ENCODE measurements around the gene USP3. TPM values are rescaled to one million over a fixed set of nuclear protein-coding genes. Genes with fewer than 3 reads are reported as not detected.

The USP3 gene
- total and polyA plus RNA-seq, 2 of the 13 experiments (the other 11 are each of a cell fraction or from before 2014, with no cell fraction given) = 14.3 to 61.2 TPM

DNA sequence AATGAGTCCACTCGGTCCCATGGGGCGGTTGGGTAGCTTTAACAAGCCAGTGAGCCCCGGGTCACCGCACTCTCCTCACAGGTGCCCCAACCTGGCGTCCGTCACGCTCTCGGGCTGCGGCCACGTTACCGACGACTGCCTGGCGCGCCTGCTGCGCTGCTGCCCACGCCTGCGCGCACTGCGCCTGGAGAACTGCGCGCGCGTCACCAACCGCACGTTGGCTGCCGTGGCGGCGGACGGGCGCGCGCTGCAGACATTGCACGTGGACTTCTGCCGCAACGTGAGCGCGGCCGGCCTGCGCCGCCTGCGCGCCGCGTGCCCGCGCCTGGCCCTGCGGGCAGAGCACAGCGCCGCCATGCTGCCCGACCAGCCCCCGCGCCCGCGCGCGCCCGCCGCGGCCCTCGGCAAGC is 96.2 kb downstream of the USP3 start (continued):
- peak; percentile 55; the same call in 1 of the 2 replicates for TF ChIP-seq FOXO1 (CRISPR knock-in tag; IDR thresholded peaks at IDR 0.05)
- TF ChIP-seq ZIK1 (CRISPR knock-in tag; IDR thresholded peaks at IDR 0.05; ENCODE audit: borderline replicate concordance, low read depth) = no peak
- peak; percentile 69 for TF ChIP-seq GATAD1 (CRISPR knock-in tag; IDR thresholded peaks at IDR 0.05)
- peak; percentile 23; the same call in 1 of the 2 replicates for TF ChIP-seq HDAC2 (CRISPR knock-in tag; IDR thresholded peaks at IDR 0.05)
- TF ChIP-seq ZNF879 (CRISPR knock-in tag; IDR thresholded peaks at IDR 0.05) = peak; percentile 88; the same call in 1 of the 2 replicates
- TF ChIP-seq EHMT2 (IDR thresholded peaks at IDR 0.05; ENCODE audit: borderline replicate concordance, low read depth, low read length) = no peak
- no peak for TF ChIP-seq ARHGAP35 (CRISPR knock-in tag; IDR thresholded peaks at IDR 0.05; ENCODE audit: borderline replicate concordance)
- TF ChIP-seq, protein P1, sequence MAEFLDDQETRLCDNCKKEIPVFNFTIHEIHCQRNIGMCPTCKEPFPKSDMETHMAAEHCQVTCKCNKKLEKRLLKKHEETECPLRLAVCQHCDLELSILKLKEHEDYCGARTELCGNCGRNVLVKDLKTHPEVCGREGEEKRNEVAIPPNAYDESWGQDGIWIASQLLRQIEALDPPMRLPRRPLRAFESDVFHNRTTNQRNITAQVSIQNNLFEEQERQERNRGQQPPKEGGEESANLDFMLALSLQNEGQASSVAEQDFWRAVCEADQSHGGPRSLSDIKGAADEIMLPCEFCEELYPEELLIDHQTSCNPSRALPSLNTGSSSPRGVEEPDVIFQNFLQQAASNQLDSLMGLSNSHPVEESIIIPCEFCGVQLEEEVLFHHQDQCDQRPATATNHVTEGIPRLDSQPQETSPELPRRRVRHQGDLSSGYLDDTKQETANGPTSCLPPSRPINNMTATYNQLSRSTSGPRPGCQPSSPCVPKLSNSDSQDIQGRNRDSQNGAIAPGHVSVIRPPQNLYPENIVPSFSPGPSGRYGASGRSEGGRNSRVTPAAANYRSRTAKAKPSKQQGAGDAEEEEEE (CRISPR knock-in tag; IDR thresholded peaks at IDR 0.05; ENCODE audit: borderline replicate concordance) = no peak
- TF ChIP-seq ESRRA (CRISPR knock-in tag; IDR thresholded peaks at IDR 0.05; ENCODE audit: low read depth) = no peak
- TF ChIP-seq ETV5 (CRISPR knock-in tag; IDR thresholded peaks at IDR 0.05; ENCODE audit: borderline replicate concordance) = no peak
- TF ChIP-seq ZNF326 (CRISPR knock-in tag; IDR thresholded peaks at IDR 0.05; ENCODE audit: borderline replicate concordance) = no peak
- TF ChIP-seq TEAD3 (CRISPR knock-in tag; optimal IDR thresholded peaks at IDR 0.05; ENCODE audit: borderline replicate concordance) = no peak
- TF ChIP-seq, protein P2, sequence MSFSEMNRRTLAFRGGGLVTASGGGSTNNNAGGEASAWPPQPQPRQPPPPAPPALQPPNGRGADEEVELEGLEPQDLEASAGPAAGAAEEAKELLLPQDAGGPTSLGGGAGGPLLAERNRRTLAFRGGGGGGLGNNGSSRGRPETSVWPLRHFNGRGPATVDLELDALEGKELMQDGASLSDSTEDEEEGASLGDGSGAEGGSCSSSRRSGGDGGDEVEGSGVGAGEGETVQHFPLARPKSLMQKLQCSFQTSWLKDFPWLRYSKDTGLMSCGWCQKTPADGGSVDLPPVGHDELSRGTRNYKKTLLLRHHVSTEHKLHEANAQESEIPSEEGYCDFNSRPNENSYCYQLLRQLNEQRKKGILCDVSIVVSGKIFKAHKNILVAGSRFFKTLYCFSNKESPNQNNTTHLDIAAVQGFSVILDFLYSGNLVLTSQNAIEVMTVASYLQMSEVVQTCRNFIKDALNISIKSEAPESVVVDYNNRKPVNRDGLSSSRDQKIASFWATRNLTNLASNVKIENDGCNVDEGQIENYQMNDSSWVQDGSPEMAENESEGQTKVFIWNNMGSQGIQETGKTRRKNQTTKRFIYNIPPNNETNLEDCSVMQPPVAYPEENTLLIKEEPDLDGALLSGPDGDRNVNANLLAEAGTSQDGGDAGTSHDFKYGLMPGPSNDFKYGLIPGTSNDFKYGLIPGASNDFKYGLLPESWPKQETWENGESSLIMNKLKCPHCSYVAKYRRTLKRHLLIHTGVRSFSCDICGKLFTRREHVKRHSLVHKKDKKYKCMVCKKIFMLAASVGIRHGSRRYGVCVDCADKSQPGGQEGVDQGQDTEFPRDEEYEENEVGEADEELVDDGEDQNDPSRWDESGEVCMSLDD (CRISPR knock-in tag; IDR thresholded peaks at IDR 0.05; ENCODE audit: borderline replicate concordance) = no peak
- no peak for TF ChIP-seq CBX1 (IDR thresholded peaks at IDR 0.05; ENCODE audit: low read depth)
- no peak for TF ChIP-seq ZSCAN22 (CRISPR knock-in tag; IDR thresholded peaks at IDR 0.05)
- TF ChIP-seq REPIN1 (CRISPR knock-in tag; IDR thresholded peaks at IDR 0.05; ENCODE audit: borderline replicate concordance, low read depth) = no peak
- no peak for TF ChIP-seq RAD51 (IDR thresholded peaks at IDR 0.05; ENCODE audit: borderline replicate concordance)
- TF ChIP-seq ZNF556 (CRISPR knock-in tag; IDR thresholded peaks at IDR 0.05; ENCODE audit: borderline replicate concordance) = no peak; the same call in 1 of the 2 replicates
- TF ChIP-seq DPF2 (CRISPR knock-in tag; IDR thresholded peaks at IDR 0.05; ENCODE audit: borderline replicate concordance, low read depth) = no peak
- TF ChIP-seq, protein P3, sequence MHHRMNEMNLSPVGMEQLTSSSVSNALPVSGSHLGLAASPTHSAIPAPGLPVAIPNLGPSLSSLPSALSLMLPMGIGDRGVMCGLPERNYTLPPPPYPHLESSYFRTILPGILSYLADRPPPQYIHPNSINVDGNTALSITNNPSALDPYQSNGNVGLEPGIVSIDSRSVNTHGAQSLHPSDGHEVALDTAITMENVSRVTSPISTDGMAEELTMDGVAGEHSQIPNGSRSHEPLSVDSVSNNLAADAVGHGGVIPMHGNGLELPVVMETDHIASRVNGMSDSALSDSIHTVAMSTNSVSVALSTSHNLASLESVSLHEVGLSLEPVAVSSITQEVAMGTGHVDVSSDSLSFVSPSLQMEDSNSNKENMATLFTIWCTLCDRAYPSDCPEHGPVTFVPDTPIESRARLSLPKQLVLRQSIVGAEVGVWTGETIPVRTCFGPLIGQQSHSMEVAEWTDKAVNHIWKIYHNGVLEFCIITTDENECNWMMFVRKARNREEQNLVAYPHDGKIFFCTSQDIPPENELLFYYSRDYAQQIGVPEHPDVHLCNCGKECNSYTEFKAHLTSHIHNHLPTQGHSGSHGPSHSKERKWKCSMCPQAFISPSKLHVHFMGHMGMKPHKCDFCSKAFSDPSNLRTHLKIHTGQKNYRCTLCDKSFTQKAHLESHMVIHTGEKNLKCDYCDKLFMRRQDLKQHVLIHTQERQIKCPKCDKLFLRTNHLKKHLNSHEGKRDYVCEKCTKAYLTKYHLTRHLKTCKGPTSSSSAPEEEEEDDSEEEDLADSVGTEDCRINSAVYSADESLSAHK (CRISPR knock-in tag; IDR thresholded peaks at IDR 0.05; ENCODE audit: borderline replicate concordance) = 0 out of 2 replicates have a peak, but pooled peaks have one; percentile 34
- TF ChIP-seq PHF20 (CRISPR knock-in tag; IDR thresholded peaks at IDR 0.05) = peak; percentile 35; the same call in 1 of the 2 replicates
- TF ChIP-seq, protein P4, sequence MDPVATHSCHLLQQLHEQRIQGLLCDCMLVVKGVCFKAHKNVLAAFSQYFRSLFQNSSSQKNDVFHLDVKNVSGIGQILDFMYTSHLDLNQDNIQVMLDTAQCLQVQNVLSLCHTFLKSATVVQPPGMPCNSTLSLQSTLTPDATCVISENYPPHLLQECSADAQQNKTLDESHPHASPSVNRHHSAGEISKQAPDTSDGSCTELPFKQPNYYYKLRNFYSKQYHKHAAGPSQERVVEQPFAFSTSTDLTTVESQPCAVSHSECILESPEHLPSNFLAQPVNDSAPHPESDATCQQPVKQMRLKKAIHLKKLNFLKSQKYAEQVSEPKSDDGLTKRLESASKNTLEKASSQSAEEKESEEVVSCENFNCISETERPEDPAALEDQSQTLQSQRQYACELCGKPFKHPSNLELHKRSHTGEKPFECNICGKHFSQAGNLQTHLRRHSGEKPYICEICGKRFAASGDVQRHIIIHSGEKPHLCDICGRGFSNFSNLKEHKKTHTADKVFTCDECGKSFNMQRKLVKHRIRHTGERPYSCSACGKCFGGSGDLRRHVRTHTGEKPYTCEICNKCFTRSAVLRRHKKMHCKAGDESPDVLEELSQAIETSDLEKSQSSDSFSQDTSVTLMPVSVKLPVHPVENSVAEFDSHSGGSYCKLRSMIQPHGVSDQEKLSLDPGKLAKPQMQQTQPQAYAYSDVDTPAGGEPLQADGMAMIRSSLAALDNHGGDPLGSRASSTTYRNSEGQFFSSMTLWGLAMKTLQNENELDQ (CRISPR knock-in tag; IDR thresholded peaks at IDR 0.05; ENCODE audit: borderline replicate concordance) = no peak

Measured in HepG2 (cell line).